GM18870 (cell line): ENCODE measurements around the gene HDAC4.
"Not testable (repeated sequence)": the region's sequence is repeated elsewhere in the genome, so short reads cannot be mapped to it uniquely, and the experiment has no call there.

Source experiments
- ATAC-seq: cut with Tn5 transposase; IDR thresholded peaks from one replicate; pipeline ENCODE4 v1.9.1; 2021; ENCODE audit warnings: moderate library complexity; ENCODE audit not compliant: unreplicated experiment

The HDAC4 gene

DNA sequence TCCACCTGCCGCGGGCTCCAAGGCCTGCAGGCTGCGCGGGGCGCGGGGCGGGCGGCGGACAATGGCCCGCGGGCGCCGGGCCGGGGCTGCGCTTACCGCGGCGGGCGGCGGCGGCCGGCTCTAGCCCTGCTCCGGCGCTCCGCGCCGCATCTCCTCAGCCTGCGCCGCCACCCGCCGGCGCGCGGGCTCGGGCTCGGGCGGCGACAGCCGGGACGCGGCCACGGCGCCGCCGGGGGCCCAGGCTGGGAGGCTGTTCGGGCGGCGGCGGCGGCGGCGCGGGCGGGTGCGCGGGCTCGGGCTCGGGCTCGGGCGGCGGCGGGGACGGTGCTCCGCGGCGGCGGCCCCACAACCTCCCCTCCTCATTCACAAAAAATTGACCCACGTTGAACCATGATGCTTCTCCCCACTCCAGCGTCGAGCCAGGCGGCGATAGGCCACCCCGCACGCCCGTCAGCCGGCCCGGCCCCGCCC lies at the start of gene HDAC4:
Gene HDAC4 (minus strand): TSS at position 425 of the 471 bp plus-strand sequence. CDS start 48,321 bp downstream, outside the sequence.
- ATAC-seq, result no peak

DNA sequence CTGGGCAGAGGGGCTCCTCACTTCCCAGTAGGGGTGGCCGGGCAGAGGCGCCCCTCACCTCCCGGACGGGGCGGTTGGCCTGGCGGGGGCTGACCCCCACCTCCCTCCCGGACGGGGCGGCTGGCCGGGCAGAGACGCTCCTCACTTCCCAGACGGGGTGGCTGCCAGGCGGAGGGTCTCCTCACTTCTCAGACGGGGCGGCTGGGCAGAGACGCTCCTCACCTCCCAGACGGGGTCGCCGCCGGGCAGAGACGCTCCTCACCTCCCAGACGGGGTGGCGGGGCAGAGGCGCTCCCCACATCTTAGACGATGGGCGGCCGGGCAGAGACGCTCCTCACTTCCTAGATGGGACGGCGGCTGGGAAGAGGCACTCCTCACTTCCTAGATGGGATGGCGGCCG lies 48.6 kb upstream of the HDAC4 start:
- ATAC-seq, result not testable (repeated sequence)

DNA sequence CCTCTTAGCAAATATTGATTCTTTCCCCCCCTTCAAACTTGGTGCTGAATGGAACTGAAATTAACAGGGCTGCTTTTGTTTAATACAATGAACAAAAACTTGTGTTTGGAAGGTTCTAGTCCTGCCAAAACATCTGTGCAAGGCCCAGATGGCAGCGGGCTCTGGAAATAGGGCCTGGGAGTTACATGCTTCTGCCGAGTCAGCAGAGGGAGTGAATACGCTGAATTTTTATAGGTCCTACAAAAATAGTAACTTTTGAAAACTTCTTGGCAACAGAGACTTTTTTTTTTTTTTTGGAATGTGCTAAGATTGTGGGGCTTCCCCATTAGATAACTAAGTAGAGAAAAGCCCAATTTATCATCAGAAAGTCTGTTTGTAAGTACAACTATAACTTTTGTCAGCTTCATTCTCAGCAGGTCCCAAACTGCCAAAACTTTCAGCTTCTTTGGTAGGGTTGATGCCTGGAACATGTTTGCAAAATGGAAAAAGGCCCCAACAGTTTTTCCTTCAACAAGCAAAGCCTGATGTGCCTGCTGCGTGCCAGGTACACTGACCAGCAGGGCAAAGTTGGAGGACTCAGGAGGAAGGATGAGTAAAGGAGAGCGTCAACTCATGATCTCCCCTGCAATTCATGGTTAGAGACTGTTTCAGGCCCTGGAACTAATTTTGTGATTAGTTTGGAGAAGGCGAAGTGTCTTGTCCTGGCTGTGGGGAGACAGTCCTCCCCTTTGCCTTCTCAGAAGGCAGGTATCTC lies 45.1 kb upstream of the HDAC4 start:
- no peak for ATAC-seq

DNA sequence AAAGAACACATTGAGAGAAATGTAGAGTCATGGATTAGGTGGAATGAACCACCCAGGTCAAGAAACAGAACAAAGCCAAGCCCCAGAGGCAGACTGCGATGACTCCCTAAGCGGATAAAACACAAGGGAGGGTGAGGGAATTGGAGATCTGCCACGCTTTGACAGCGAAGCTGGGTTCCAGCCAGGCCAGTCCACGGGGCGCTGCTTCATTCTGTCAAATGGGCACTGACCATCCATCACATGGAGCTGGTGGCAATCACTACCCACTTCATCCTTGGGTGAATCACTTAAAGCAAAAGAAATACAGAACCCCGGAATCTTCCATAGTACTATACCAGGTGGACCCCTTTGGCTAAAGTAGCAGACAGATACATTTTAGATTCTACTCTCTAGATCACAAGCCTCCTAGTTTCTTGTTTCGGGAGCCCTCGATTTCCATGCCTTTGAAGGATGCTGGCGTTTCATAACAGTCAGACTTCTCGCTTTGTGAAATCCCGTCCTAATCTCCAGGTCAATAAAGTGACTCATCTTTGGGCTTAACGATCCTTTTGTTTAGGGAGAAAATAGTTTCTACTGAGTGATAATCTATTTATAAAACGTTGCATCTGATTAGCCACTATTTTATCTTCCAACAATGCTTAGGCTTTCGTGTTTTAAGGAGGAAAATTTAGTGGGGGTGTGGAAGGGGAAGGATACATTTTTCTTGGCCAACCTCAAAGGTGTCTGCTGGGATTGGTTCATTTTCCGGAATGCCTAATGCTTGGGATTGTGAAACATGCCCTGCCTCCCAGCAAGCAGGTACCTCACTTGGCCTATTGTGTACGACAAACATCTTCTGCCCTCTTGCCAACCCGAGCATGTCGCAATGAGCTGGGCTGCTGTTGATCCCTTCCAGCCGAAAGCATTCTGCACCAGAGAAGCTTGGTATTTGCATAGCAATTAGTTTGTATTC lies 44.1 kb upstream of the HDAC4 start:
- ATAC-seq, result no peak

DNA sequence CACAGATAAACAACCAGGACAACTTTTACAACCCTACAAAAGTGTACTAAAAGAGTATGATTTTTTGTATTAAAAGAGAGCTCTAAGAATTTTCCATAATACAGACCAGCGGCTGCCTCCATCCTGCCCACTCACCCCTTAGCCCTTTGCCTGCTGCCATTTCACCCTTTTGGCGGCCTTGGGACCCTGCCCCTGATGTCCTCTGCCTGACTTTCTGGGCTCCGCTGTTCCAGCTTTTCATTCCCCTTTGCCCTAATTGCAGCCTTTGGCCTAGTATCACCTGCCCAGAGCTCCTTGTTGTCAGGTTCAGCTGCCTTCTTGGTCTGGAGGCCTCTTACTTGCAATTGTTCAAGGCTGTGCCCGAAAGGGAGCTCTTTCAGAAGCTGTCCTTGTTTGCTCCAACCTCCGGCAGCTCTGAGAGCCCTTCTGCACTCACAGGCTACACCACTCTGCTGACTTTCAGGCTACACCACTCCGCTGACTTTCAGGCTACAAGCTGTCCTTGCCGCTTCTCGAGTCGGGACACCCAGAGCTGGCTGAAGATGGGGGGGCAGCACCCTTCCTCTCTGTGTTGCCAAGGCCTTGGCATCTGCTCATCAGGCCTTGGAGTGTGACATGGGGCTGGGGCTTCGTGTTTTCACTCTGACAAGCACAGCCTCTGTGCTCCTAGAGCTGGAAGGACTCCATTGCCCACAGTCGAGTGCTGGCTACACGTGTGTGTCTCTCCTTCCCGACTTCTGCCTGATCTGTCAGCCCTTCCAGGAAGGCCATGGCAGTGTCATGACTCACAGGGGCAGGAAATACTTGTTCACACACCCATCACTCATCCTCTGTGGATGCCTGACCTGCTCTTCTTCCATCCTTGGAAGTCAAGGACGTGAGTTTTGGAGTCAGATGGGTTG lies 43.1 kb upstream of the HDAC4 start:
- no peak for ATAC-seq

DNA sequence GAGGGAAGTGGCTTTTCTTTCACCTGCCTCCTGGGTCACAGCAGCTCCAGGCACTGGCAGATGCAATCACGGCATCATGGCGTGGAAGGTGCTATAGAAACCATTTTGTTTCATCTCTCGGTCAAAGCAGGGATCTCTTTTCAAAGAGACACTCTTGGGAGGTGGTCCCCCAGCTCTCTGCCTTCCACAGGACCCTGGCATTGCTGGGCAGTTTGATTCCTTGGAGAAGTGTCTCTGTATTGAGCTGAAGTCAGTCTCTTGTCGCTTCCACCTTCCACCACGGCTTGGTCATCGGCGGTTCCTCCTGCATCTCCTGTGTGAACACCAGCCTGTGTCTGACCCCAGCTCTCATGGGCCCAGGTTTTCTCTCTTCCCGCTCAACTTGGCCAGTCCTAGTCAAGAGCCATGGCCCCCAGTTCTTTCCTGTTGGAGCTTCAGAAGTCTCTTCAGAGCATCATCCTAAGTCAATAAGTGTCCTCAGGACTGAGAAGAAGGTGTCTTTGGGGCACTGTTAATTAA lies 42.3 kb upstream of the HDAC4 start:
- ATAC-seq, result no peak

DNA sequence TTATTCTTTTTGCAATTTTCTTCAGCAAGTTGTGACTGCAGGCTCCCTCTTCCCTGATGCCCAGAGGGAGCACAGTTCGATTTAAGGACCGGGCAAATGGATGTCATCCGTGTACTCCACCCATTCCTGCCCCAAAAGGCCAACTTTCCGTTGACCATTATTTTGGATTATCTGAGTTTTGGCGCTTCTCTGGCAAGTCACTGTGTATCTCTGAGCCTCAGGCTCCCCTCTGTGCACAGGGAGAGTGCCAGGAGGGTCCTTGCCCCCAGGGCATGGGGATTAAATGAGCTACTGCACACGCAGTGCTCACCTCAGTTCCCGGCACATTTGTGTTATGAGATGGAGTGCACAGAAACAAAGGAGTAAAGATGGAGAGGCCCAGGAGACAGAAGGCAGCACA lies 41.4 kb upstream of the HDAC4 start:
- no peak for ATAC-seq

DNA sequence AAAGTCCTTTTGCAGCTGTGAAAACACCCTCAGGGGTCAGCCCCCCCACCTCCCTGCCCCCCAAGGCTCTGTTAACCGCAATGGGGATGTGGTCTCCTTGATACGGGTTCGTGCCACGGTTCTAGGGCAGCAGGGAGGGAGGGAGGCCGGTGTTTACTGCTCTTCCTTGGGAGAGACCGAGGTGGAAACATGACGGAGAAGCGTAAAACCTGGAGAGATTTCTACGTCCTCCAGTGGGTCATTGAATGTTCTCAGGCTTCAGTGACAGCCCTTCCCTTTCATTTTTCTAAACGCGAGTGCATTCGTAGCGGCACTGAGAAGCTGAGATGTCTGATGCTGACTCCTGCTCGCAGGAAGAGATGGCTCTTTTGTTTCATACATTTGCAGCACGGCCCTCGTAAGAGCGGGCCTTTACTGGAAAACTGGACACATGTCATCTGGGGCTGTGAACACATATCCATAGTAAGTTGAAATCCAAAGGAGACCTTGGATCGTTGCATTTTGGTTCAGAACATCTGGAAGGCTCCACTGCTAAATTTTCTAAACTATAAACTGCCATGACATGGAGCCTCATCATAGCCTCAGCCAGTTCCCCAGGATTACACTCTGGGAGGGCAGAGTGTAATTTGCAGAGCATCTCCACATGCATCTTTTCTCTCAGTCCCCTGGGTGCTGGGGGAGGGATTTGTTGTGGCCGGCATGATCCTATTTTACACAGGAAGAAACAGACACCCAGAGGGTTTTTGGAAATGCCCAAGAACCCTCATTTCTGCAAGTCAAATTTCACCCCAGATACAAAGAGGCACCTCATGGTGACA lies 40.6 kb upstream of the HDAC4 start:
- ATAC-seq, result no peak

DNA sequence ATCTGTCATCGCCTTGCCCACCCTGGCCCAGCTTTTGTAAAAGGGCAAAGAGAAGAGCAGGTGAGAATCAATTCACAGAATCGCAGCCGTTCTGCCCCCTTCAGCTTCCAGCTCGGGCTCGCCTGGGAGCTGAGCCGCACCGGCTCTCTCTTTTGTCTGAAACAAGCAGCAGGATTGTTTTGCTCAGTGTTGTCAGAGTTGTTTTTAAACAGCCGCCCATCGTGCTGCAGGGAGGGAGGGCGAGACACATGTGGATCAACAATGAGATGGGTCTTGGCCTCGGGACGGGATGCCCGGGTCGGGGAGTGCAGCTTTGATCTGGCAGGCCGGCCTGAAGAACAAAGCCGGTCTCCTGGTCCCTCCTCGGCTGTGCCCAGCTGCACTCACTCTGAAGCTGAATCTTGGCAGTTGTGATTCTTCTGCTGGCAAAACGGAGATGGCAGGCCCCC lies 39.7 kb upstream of the HDAC4 start:
- ATAC-seq, result no peak

DNA sequence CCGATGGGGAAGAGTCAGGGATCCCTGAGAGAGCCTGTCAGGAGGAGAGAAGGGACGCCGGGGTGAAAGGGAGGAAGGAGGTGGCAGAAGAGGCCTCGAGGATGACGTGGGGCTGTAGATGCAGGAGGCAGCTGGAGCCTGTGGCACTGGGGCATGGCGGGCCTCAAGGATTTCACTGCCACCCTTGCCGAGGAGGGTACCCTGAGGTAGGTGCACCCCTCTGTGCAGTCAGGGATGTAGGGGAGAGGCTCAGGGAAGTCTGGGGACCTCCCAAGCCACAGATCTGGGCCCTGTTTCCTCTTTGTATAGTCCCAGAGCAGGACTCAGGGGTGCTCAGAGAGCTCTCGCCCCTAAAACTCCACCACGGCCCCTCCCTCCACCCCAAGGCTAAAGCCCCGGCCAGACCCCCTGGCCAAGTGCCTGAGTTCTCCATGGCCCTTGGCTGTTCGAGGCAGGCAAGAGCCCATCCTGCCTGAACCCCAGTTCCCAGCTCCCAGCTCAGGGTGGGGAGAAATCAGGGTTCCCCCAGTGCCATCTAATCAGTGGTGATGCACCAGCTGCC lies 39.0 kb upstream of the HDAC4 start:
- no peak for ATAC-seq

DNA sequence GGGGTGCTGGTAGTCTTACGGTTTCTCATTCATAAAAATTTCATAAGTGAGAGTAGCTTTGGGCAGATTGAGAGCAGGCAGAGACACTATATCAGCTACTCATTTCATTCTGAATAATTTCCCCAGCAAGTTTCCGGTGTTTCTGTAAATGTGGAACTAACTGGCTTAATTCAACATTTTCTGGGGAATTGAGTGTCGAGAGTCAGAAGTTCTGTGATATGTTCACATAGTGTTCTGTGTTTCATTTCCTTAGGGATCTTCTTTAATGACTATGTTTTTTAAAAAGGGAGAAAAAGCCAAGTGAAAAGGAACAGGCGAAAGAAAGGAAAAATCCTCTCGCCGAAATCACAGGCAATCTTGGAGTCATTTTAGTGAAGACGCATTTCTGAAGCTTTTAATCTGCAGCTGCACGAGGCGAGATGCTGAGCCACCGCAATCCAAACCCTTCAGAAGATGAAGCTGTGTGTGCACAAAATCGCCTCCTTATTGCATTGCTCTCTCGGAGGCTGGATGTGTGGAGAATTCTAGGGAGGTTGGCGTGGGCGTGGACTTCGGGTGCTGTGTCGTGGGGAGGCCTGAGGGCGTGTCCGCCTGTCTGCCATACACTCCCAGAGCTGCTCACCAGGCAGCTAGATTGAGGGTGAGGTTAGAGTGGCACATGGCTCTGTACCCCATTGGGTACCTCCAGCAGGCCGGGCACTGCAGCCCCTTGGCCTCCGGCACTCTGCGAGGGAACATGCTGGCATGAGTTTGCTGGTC lies 38.4 kb upstream of the HDAC4 start:
- no peak for ATAC-seq

DNA sequence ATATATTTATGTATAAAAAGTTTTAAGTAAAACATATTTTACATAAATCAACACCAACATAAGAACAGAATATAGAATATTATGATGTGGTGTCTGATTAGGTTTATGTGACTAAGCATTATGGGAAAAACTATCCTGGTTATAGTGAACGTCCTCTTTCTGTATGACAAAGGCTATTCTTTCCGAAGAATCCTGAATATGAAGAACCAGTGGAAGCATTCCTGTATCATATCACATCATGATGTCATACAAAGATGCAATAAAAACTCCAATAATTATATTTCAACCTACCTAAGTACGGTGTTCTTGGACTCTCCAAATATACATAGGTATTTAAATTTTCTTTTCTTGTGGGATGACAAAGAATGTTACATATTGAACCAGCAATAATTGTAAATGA lies 37.5 kb upstream of the HDAC4 start:
- no peak for ATAC-seq

DNA sequence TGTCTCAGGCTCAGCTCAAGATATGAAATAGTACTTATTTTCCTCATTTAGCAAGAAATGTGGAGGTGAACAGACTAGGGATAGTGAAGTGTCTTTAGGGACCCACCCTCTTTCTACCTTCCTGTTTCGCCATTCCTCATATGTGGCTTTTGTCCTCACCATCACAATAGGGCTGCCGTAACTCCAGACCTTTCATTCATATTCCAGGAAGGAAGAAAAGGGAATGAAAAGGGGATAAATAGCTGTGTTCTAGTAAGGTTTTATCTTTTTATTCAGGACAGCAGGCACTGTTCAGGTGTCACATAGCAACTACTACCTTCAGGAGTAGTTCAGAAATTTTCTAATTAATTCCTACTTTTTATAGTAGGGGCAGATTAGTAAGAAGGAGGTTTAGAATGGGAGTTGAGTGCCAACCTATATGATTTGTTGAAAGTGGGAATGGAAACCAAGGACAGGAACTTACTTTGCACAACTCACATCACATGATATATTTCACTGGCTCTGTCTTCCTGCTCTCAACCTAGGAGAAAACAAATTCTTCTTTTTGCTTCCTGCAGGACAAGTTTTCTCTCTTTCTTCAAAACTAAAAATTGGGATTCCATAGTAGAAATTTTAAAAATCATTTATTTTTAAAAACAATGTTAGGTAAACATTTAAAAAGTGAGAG lies 36.0 kb upstream of the HDAC4 start:
- ATAC-seq, result no peak

DNA sequence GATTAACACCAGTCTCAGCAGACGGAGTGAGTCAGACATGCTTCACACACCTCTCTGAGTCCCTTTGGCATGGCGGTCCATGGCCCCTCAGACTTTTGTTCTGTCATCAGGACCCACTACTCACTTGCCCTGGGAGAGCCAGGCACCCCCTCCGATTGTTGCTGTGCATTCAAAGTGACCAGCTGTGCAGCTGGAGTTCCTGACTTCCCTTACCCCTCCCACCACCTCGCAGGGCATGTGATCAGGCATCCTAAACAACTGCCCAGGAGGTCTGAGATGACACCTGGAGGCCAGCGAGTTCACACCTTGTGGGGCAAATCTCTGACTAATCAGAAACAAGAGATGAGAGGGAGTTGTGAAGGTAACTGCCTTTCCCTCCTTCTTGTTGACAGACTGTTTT lies 35.3 kb upstream of the HDAC4 start:
- ATAC-seq, result no peak

DNA sequence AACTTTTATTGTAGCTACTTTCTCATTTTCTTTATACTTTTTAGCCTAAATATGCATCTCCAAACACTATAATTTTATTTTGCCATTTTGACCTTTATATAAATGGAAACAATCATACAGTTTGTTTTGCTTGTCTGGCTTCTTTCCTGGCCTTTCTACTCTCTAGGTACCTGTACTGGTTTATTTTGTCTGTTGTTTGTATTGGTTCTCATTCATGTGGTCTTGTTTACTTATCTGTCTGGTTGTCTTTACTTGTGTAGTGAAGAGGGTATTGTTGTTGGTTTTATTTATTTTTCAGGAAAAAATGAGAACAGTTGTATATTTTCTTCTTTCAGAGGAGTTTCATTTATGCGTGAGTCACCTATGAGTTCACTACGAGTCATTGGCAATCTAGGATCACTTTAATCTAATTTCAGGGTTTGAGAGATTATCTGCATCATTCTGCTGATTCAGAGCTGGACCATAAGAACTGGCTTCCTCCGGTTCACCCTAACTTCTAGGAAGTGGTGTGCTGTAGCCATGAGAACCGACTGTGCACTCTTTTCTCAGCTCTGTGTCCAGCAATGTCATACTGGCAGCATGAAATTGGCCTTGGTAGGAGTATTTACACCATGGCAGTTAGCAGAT lies 33.1 kb upstream of the HDAC4 start:
- ATAC-seq, result no peak

DNA sequence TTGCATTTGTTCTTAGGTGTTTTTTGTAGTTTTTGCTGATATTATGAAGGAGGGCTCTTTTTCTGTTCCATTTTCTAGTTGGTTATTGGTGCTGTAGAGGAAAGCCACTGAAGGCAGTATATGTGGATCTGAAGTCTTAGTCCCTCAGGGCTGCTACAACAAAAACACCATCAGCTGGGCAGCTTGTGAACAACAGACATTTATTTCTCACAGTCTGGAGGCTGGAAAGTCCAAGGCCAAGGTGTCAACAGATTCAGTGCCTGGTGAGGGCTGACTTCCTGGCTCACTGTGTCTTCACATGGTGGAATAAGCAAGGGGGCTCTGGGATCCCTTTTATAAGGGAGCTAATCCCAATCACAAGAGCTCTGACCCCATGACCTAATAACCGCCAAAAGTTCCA lies 31.4 kb upstream of the HDAC4 start:
- ATAC-seq, result no peak

DNA sequence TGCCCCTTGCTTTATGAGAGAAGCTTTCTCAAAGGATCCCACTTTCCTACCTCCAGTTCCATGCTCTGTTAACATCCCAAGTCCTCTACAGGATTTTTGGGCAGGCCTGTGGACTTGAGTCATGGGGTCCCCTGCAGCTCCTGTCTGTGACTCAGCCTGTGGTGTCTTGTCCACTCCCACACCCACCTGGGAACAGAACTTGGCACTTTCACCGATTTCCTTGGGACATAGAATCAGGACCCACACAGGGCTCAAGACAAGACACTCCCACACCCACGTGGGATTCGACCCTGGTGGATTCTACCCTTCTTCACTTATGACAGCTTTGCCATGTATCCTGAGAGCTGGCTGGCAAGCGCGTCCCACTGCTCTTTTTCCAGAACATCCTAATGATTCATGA lies 30.7 kb upstream of the HDAC4 start:
- ATAC-seq, result no peak
